GM21367 (cell line): Measurements from ENCODE around the gene METRNL.
"Not testable (repeated sequence)": the region's sequence is repeated elsewhere in the genome, so short reads cannot be mapped to it uniquely, and the experiment has no call there.

ENCODE experiments used
- ATAC-seq: cut with Tn5 transposase; IDR thresholded peaks from one replicate; pipeline ENCODE4 v1.9.1; 2021; ENCODE audit not compliant: unreplicated experiment

The METRNL gene

GRCh38 chr17:83134456-83134855, 55.0 kb downstream of the METRNL start:
- ATAC-seq: not testable (repeated sequence)

GRCh38 chr17:83135692-83136091, 56.3 kb downstream of the METRNL start:
- ATAC-seq: no peak

GRCh38 chr17:83136156-83136555, 56.7 kb downstream of the METRNL start:
- no peak for ATAC-seq

- ATAC-seq: no peak
Measured at GRCh38 chr17:83136931-83137330, 57.5 kb downstream of the METRNL start.

GRCh38 chr17:83137523-83137922, 58.1 kb downstream of the METRNL start:
- ATAC-seq: no peak

GRCh38 chr17:83138820-83139219, 59.4 kb downstream of the METRNL start:
- no peak for ATAC-seq

GRCh38 chr17:83139541-83140248, 60.3 kb downstream of the METRNL start:
- not testable (repeated sequence) for ATAC-seq

GRCh38 chr17:83140249-83140566, 60.8 kb downstream of the METRNL start:
- not testable (repeated sequence) for ATAC-seq

GRCh38 chr17:83142619-83143018, 63.2 kb downstream of the METRNL start:
- no peak for ATAC-seq

- ATAC-seq: no peak
Measured at GRCh38 chr17:83143817-83144231, 64.4 kb downstream of the METRNL start.
